HG02678 (cell line): Measurements from ENCODE around the gene SEPTIN10.
"Not testable (repeated sequence)": the region's sequence is repeated elsewhere in the genome, so short reads cannot be mapped to it uniquely, and the experiment has no call there.

Experiments used
- ATAC-seq: cut with Tn5 transposase; IDR thresholded peaks from one replicate; pipeline ENCODE4 v1.9.1; 2021; ENCODE audit warnings: mild to moderate bottlenecking, moderate library complexity; ENCODE audit not compliant: unreplicated experiment

Gene SEPTIN10

GRCh38 chr2:109549016-109549590, 64.7 kb downstream of the SEPTIN10 start:
- ATAC-seq = no peak

- no peak for ATAC-seq
These were observed 66.5 kb downstream of the SEPTIN10 start for GRCh38 chr2:109547280-109547679.

- ATAC-seq = peak; percentile 92
These were observed 67.7 kb downstream of the SEPTIN10 start for GRCh38 chr2:109545828-109546713.

GRCh38 chr2:109542384-109542783, 71.4 kb downstream of the SEPTIN10 start:
- ATAC-seq = no peak

- no peak for ATAC-seq
These were observed 75.2 kb downstream of the SEPTIN10 start for GRCh38 chr2:109538546-109538945.

GRCh38 chr2:109537565-109538222, 76.1 kb downstream of the SEPTIN10 start:
- no peak for ATAC-seq

GRCh38 chr2:109536556-109536955, 77.2 kb downstream of the SEPTIN10 start:
- not testable (repeated sequence) for ATAC-seq

GRCh38 chr2:109535217-109535946, 78.4 kb downstream of the SEPTIN10 start:
- no peak for ATAC-seq

GRCh38 chr2:109533823-109534222, 79.9 kb downstream of the SEPTIN10 start:
- ATAC-seq = no peak

- no peak for ATAC-seq
These were observed 81.1 kb downstream of the SEPTIN10 start for GRCh38 chr2:109532728-109533076.

GRCh38 chr2:109531896-109532727, 81.7 kb downstream of the SEPTIN10 start:
- ATAC-seq = no peak

GRCh38 chr2:109531221-109531620, 82.5 kb downstream of the SEPTIN10 start:
- no peak for ATAC-seq

- no peak for ATAC-seq
These were observed 83.1 kb downstream of the SEPTIN10 start for GRCh38 chr2:109530712-109531111.

- ATAC-seq = no peak
These were observed 84.0 kb downstream of the SEPTIN10 start for GRCh38 chr2:109529532-109530449.

GRCh38 chr2:109528811-109529501, 84.8 kb downstream of the SEPTIN10 start:
- no peak for ATAC-seq

- ATAC-seq = no peak
These were observed 85.7 kb downstream of the SEPTIN10 start for GRCh38 chr2:109527846-109528705.

- ATAC-seq = no peak
These were observed 86.7 kb downstream of the SEPTIN10 start for GRCh38 chr2:109527079-109527478.
